Esophagus squamous epithelium (tissue), 5 donors: ENCODE results near the gene LAPTM5. TPM values are rescaled to one million over a fixed set of nuclear protein-coding genes. Genes with fewer than 3 reads are reported as not detected.

Experiments used
- DNase-seq: peaks from one replicate; lab custom pipeline; 2025; lab: John Stamatoyannopoulos, UW
- H3K27ac ChIP-seq, 4 donors: fragments of 200-600 bp; sonication (generic); one replicate each; pipeline ENCODE4 v1.5.1; 2016 to 2019; ENCODE audit warnings: mild to moderate bottlenecking in 1 of 4
- H3K27me3 ChIP-seq, 4 donors: fragments of 200-600 bp; sonication (generic); 1 replicate in 3 of 4; 2 replicates in 1 of 4; pipeline versions ENCODE4 v1.5.1 to v1.6.0; 2017 to 2021; ENCODE audit warnings: antibody characterized with exemption in 1 of 4
- H3K36me3 ChIP-seq, 3 donors: fragments of 200-600 bp; sonication (generic); one replicate each; pipeline ENCODE4 v1.5.1; 2016 to 2019
- H3K4me1 ChIP-seq, 3 donors: fragments of 200-600 bp; sonication (generic); one replicate each; pipeline ENCODE4 v1.5.1; 2017 to 2019
- H3K4me3 ChIP-seq, 4 donors: fragments of 200-600 bp; sonication (generic); 1 replicate in 3 of 4; 2 replicates in 1 of 4; pipeline ENCODE4 v1.5.1; 2016 to 2019; ENCODE audit warnings: mild to moderate bottlenecking in 2 of 4, moderate library complexity in 1 of 4
- H3K9me3 ChIP-seq, 3 donors: fragments of 200-600 bp; sonication (generic); one replicate each; pipeline ENCODE4 v1.5.1; 2016 to 2019
- CTCF ChIP-seq, 6 experiments: fragments of 450-650 bp in 4 of 6; fragments of 200-600 bp in 2 of 6; sonication (generic) in 2 of 6; IDR thresholded peaks; one replicate each; pipeline ENCODE4 v1.5.1; 2016 to 2019; ENCODE audit warnings: antibody characterized with exemption in 6 of 6, mild to moderate bottlenecking in 4 of 6, moderate library complexity in 4 of 6
- POLR2A ChIP-seq, 4 donors: fragments of 450-650 bp; IDR thresholded peaks; one replicate each; pipeline ENCODE4 v1.6.1; 2017; ENCODE audit warnings: antibody characterized with exemption in 4 of 4, mild to moderate bottlenecking in 4 of 4, moderate library complexity in 3 of 4
- WGBS, 2 donors: methylation state at CpG; one replicate each; pipeline ENCODE4 v1.1.5; 2018; 5-methylcytosine and 5-hydroxymethylcytosine counted together
- intact Hi-C: fragments of 100-400 bp; cut with DNase I; formaldehyde crosslinking; loops from one replicate; pipeline ENCODE4 v1.15.0; 2022
- total RNA-seq, 4 donors: library from RNA; depleted of rRNA; stranded (reverse); fragments of >200 nt; gene quantifications; one replicate each; pipeline ENCODE4 v1.1.0, GENCODE V29; 2016
- donor health status: DM: yes; HTN: yes; CAD: no.

The LAPTM5 gene
- total RNA-seq, 4 donors from 2014 or later, result 6.3 to 53.4 (median 24.6) TPM

GRCh38 chr1:30778979-30779293 lies 21.4 kb upstream of the LAPTM5 start:
- H3K27ac ChIP-seq, result no peak overlapping the region
- no peak for DNase-seq
- TF ChIP-seq POLR2A (IDR thresholded peaks at IDR 0.05) (no peak), CTCF (IDR thresholded peaks at IDR 0.05) (no peak)
- intact Hi-C loops, result loop anchor here (5.0 kb wide), 1 partner anchor 57 kb away; the partner anchor contains the start of gene MATN1
- H3K4me1 ChIP-seq, result peaks cover 0 to 15% (median 5%) of the 10 kb centered on the region in 3 donors
- no peaks in the 10 kb centered on the region for H3K36me3 ChIP-seq
- WGBS, 2 donors, result 44 to 50% methylated on average over 3 of the region's 6 CpGs
- H3K9me3 ChIP-seq, result no peaks in the 10 kb centered on the region
- peaks cover 0 to 34% (median 0%) of the 10 kb centered on the region in 4 donors for H3K27me3 ChIP-seq
- no peak overlapping the region for H3K4me3 ChIP-seq

GRCh38 chr1:30778154-30778978 lies 20.8 kb upstream of the LAPTM5 start:
- TF ChIP-seq CTCF (IDR thresholded peaks at IDR 0.05) (no peak), POLR2A (IDR thresholded peaks at IDR 0.05) (no peak)
- Histone ChIP-seq H3K9me3 (no peaks in the 10 kb centered on the region), H3K27me3 (peaks cover 0 to 29% (median 0%) of the 10 kb centered on the region in 4 donors), H3K4me1 (peaks cover 0 to 15% (median 5%) of the 10 kb centered on the region in 3 donors), H3K36me3 (no peaks in the 10 kb centered on the region), H3K27ac (no peak overlapping the region), H3K4me3 (no peak overlapping the region)
- no peak for DNase-seq
- intact Hi-C loops, result loop anchor here (5.0 kb wide), 1 partner anchor 56 kb away; the partner anchor contains the start of gene MATN1
- 46 to 53% methylated on average over 10 of the region's 11 CpGs for WGBS, 2 donors

- peaks cover 0 to 24% (median 0%) of the 10 kb centered on the region in 4 donors for H3K27me3 ChIP-seq
- H3K4me1 ChIP-seq, result peaks cover 0 to 11% (median 5%) of the 10 kb centered on the region in 3 donors
- intact Hi-C loops, result loop anchor here (5.0 kb wide), 1 partner anchor 56 kb away; the partner anchor contains the start of gene MATN1
- H3K27ac ChIP-seq, result no peak overlapping the region
- no peak for DNase-seq
- H3K36me3 ChIP-seq, result no peaks in the 10 kb centered on the region
- WGBS, 2 donors, result 10% methylated on average over 2 of the region's 4 CpGs; no CpG with 5 or more reads in 1 of the 2 donors
- no peak overlapping the region for H3K4me3 ChIP-seq
- no peak for TF ChIP-seq CTCF (IDR thresholded peaks at IDR 0.05)
- no peak for TF ChIP-seq POLR2A (IDR thresholded peaks at IDR 0.05)
- H3K9me3 ChIP-seq, result no peaks in the 10 kb centered on the region
Measured at GRCh38 chr1:30777904-30778153, 20.3 kb upstream of the LAPTM5 start.

GRCh38 chr1:30777060-30777903 lies 19.7 kb upstream of the LAPTM5 start:
- DNase-seq, result no peak
- WGBS, 2 donors, result 79 to 95% methylated on average over 14 of the region's 23 CpGs
- no peak overlapping the region for H3K27ac ChIP-seq

More at GRCh38 chr1:30777060-30777903, 19.7 kb upstream of the LAPTM5 start:
- Histone ChIP-seq H3K4me3 (no peak overlapping the region), H3K27me3 (peaks cover 0 to 24% (median 0%) of the 10 kb centered on the region in 4 donors), H3K4me1 (peaks cover 0 to 6% (median 0%) of the 10 kb centered on the region in 3 donors), H3K9me3 (no peaks in the 10 kb centered on the region), H3K36me3 (no peaks in the 10 kb centered on the region)
- intact Hi-C loops, result loop anchor here (5.0 kb wide), 1 partner anchor 55 kb away; the partner anchor contains the start of gene MATN1
- TF ChIP-seq CTCF (IDR thresholded peaks at IDR 0.05), result no peak
- TF ChIP-seq POLR2A (IDR thresholded peaks at IDR 0.05), result no peak
